ENCODE measurements around the gene SPOCD1. TPM values are rescaled to one million over a fixed set of nuclear protein-coding genes. Genes with fewer than 3 reads are reported as not detected.

The SPOCD1 gene
- total RNA-seq, 4 donors from 2014 or later, result 0.42 to 14.1 (median 0.66) TPM; not detected in 1

DNA sequence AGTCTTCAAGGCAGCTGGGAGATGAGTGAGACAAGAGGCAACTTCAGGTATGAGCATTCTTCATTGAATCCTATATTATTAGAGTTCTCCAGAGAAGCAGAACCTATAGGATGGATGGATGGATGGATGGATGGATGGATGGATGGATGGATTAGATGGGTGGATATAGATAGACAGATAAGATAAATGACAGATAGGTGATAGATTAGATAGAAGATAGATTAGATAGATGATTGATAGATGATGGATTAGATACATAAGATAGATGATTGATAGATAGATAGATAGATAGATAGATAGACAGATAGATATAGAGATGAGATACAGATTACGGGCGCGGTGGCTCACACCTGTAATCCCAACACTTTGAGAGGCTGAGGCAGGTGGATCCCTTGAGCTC is 43.2 kb upstream of the SPOCD1 start:
- no peak for DNase-seq (ENCODE audit: low spot score in 2 of 2)
- TF ChIP-seq CTCF (IDR thresholded peaks at IDR 0.05) (no peak), EP300 (IDR thresholded peaks at IDR 0.05) (no peak), POLR2A (IDR thresholded peaks at IDR 0.05) (no peak)
- H3K4me3 ChIP-seq, result no peak overlapping the region
- H3K4me1 ChIP-seq, result no peaks in the 10 kb centered on the region
- 93 to 97% methylated on average over 3 of the region's 3 CpGs for WGBS, 2 donors
- no peaks in the 10 kb centered on the region for H3K36me3 ChIP-seq
- no peak overlapping the region for H3K27ac ChIP-seq
- peaks cover 0 to 4% (median 0%) of the 10 kb centered on the region in 4 donors for H3K9me3 ChIP-seq
- no peaks in the 10 kb centered on the region for H3K27me3 ChIP-seq

GRCh38 chr1:31857863-31858262 is 42.0 kb upstream of the SPOCD1 start:
- Histone ChIP-seq H3K4me3 (no peak overlapping the region), H3K9me3 (no peaks in the 10 kb centered on the region), H3K27ac (no peak overlapping the region), H3K36me3 (no peaks in the 10 kb centered on the region), H3K27me3 (no peaks in the 10 kb centered on the region), H3K4me1 (no peaks in the 10 kb centered on the region)
- 82 to 83% methylated on average over 6 of the region's 6 CpGs for WGBS, 2 donors
- DNase-seq (ENCODE audit: low spot score in 2 of 2), result no peak
- no peak for TF ChIP-seq POLR2A (IDR thresholded peaks at IDR 0.05)
- TF ChIP-seq EP300 (IDR thresholded peaks at IDR 0.05), result no peak
- no peak for TF ChIP-seq CTCF (IDR thresholded peaks at IDR 0.05)

- H3K27me3 ChIP-seq, result no peaks in the 10 kb centered on the region
- no peak overlapping the region for H3K27ac ChIP-seq
- TF ChIP-seq CTCF (IDR thresholded peaks at IDR 0.05) (no peak), EP300 (IDR thresholded peaks at IDR 0.05) (no peak), POLR2A (IDR thresholded peaks at IDR 0.05) (no peak)
- H3K4me1 ChIP-seq, result no peaks in the 10 kb centered on the region
- WGBS, 2 donors, result 93 to 94% methylated on average over 6 of the region's 6 CpGs
- no peak for DNase-seq (ENCODE audit: low spot score in 2 of 2)
- H3K4me3 ChIP-seq, result no peak overlapping the region
- H3K36me3 ChIP-seq, result no peaks in the 10 kb centered on the region
- H3K9me3 ChIP-seq, result no peaks in the 10 kb centered on the region
Observed at GRCh38 chr1:31856140-31856539, 40.3 kb upstream of the SPOCD1 start.

GRCh38 chr1:31855038-31855845 is 39.4 kb upstream of the SPOCD1 start:
- no peak for TF ChIP-seq CTCF (IDR thresholded peaks at IDR 0.05)
- TF ChIP-seq POLR2A (IDR thresholded peaks at IDR 0.05), result no peak
- TF ChIP-seq EP300 (IDR thresholded peaks at IDR 0.05), result no peak
- no peaks in the 10 kb centered on the region for H3K27me3 ChIP-seq
- DNase-seq (ENCODE audit: low spot score in 2 of 2), result no peak
- no peaks in the 10 kb centered on the region for H3K4me1 ChIP-seq
- no peaks in the 10 kb centered on the region for H3K36me3 ChIP-seq
- 74 to 77% methylated on average over 12 of the region's 12 CpGs for WGBS, 2 donors
- H3K4me3 ChIP-seq, result no peak overlapping the region
- no peaks in the 10 kb centered on the region for H3K9me3 ChIP-seq
- H3K27ac ChIP-seq, result no peak overlapping the region

DNA sequence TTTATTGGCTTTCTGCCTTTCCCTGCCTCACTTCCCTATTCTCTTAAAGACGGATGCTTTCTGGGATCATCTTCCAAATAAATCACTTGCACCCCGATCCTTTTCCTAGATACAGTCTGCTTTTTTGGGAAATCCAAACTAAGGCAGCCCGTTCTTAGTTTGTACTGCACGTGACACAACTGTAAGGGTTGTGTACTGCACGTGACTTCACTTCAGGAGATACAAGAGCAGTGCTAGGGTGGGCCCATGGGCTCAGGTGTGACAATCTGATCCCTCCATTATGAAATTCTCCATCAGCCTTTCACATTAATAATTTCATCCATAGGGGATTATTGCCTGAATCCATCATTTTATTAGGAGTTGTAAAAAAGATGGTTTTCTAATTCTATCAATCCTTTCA is 33.8 kb upstream of the SPOCD1 start:
- WGBS, 2 donors, result 89 to 92% methylated on average over 5 of the region's 5 CpGs
- H3K36me3 ChIP-seq, result no peaks in the 10 kb centered on the region
- DNase-seq (ENCODE audit: low spot score in 2 of 2), result no peak
- no peaks in the 10 kb centered on the region for H3K27me3 ChIP-seq
- no peaks in the 10 kb centered on the region for H3K9me3 ChIP-seq
- TF ChIP-seq CTCF (IDR thresholded peaks at IDR 0.05) (no peak), POLR2A (IDR thresholded peaks at IDR 0.05) (no peak), EP300 (IDR thresholded peaks at IDR 0.05) (no peak)
- H3K4me1 ChIP-seq, result no peaks in the 10 kb centered on the region
- no peak overlapping the region for H3K27ac ChIP-seq
- no peak overlapping the region for H3K4me3 ChIP-seq

Measured in tibial nerve (tissue), 4 donors.